ACC112 (cell line): ENCODE data around the gene SH3BP2.

Source experiments
- H2AFZ ChIP-seq: fragments of 200-600 bp; sonication (generic); one replicate; pipeline ENCODE4 v1.6.0; 2017; ENCODE audit warnings: antibody characterized with exemption, low read length; ENCODE audit not compliant: unreplicated experiment
- H3K27ac ChIP-seq: fragments of 200-600 bp; sonication (generic); 2 replicates; pipeline ENCODE4 v1.5.1; 2014; ENCODE audit warnings: low read depth, mild to moderate bottlenecking, antibody characterized with exemption, low read length, moderate library complexity
- H3K27me3 ChIP-seq: fragments of 200-600 bp; sonication (generic); 2 replicates; pipeline ENCODE4 v1.6.1; 2014; ENCODE audit warnings: mild to moderate bottlenecking, antibody characterized with exemption, low read length, moderate library complexity, mixed read lengths; ENCODE audit not compliant: insufficient read depth
- H3K36me3 ChIP-seq: fragments of 200-600 bp; sonication (generic); 2 replicates; pipeline ENCODE4 v1.6.1; 2016; ENCODE audit warnings: mild to moderate bottlenecking, antibody characterized with exemption, low read length, moderate library complexity, mixed read lengths; ENCODE audit not compliant: insufficient read depth
- H3K4me1 ChIP-seq: fragments of 200-600 bp; sonication (generic); one replicate; pipeline ENCODE4 v1.6.1; 2016; ENCODE audit warnings: low read length, mixed read lengths; ENCODE audit not compliant: insufficient read depth, unreplicated experiment, control insufficient read depth
- H3K4me3 ChIP-seq: fragments of 200-600 bp; sonication (generic); 2 replicates; pipeline ENCODE4 v1.5.1; 2014; ENCODE audit warnings: mild to moderate bottlenecking, low read depth, low read length
- H3K79me2 ChIP-seq: fragments of 200-600 bp; sonication (generic); one replicate; pipeline ENCODE4 v1.6.0; 2016; ENCODE audit warnings: low read length; ENCODE audit not compliant: control insufficient read depth, unreplicated experiment, insufficient read depth

The SH3BP2 gene

GRCh38 chr4:2792711-2793585 lies at the start of gene SH3BP2:
SH3BP2 (plus strand) TSS chr4:2793085; CDS start chr4:2820618, 27,533 bp downstream.
- peaks cover 41% of the 10 kb centered on the region for H3K79me2 ChIP-seq
- H3K4me3 ChIP-seq: peak within 1 kb of the TSS; percentile 80
- no peaks in the 10 kb centered on the region for H3K27me3 ChIP-seq
- H3K27ac ChIP-seq: peak within 1 kb of the TSS; percentile 89
- no peak within 1 kb of the TSS for H2AFZ ChIP-seq
- peaks cover 50% of the 10 kb centered on the region for H3K4me1 ChIP-seq
- H3K36me3 ChIP-seq: no peaks in the 10 kb centered on the region

GRCh38 chr4:2743518-2744445 lies 49.1 kb upstream of the SH3BP2 start:
- Histone ChIP-seq H3K27ac (no peak overlapping the region), H3K36me3 (no peaks in the 10 kb centered on the region)

GRCh38 chr4:2744576-2745270 lies 48.2 kb upstream of the SH3BP2 start:
- Histone ChIP-seq H3K27ac (no peak overlapping the region), H3K36me3 (no peaks in the 10 kb centered on the region), H3K4me3 (no peak overlapping the region), H3K79me2 (no peaks in the 10 kb centered on the region), H3K4me1 (peaks cover 30% of the 10 kb centered on the region), H3K27me3 (no peaks in the 10 kb centered on the region), H2AFZ (no peak overlapping the region)

More at GRCh38 chr4:2743518-2744445, 49.1 kb upstream of the SH3BP2 start:
- H3K27me3 ChIP-seq: no peaks in the 10 kb centered on the region
- H3K4me1 ChIP-seq: peaks cover 30% of the 10 kb centered on the region
- H2AFZ ChIP-seq: no peak overlapping the region
- no peaks in the 10 kb centered on the region for H3K79me2 ChIP-seq
- H3K4me3 ChIP-seq: no peak overlapping the region

- Histone ChIP-seq H3K27ac (peak overlapping the region; percentile 76), H2AFZ (no peak overlapping the region), H3K4me1 (peaks cover 30% of the 10 kb centered on the region), H3K79me2 (peaks cover 2% of the 10 kb centered on the region), H3K27me3 (no peaks in the 10 kb centered on the region), H3K4me3 (no peak overlapping the region), H3K36me3 (no peaks in the 10 kb centered on the region)
These were observed 47.4 kb upstream of the SH3BP2 start for GRCh38 chr4:2745516-2745915.

GRCh38 chr4:2745981-2746806 lies 46.7 kb upstream of the SH3BP2 start:
- no peaks in the 10 kb centered on the region for H3K36me3 ChIP-seq
- peak overlapping the region; percentile 76 for H3K27ac ChIP-seq
- no peak overlapping the region for H3K4me3 ChIP-seq
- no peaks in the 10 kb centered on the region for H3K27me3 ChIP-seq
- H3K79me2 ChIP-seq: peaks cover 9% of the 10 kb centered on the region
- H3K4me1 ChIP-seq: peaks cover 30% of the 10 kb centered on the region
- H2AFZ ChIP-seq: no peak overlapping the region

GRCh38 chr4:2746891-2747695 lies 45.8 kb upstream of the SH3BP2 start:
- peaks cover 11% of the 10 kb centered on the region for H3K79me2 ChIP-seq
- H3K27me3 ChIP-seq: no peaks in the 10 kb centered on the region
- H3K4me3 ChIP-seq: no peak overlapping the region
- H3K4me1 ChIP-seq: peaks cover 23% of the 10 kb centered on the region
- H2AFZ ChIP-seq: no peak overlapping the region
- no peaks in the 10 kb centered on the region for H3K36me3 ChIP-seq
- peak overlapping the region; percentile 76; the same call in 1 of the 2 replicates for H3K27ac ChIP-seq

GRCh38 chr4:2750719-2751605 lies 41.9 kb upstream of the SH3BP2 start:
- Histone ChIP-seq H2AFZ (no peak overlapping the region), H3K27ac (no peak overlapping the region), H3K79me2 (peaks cover 37% of the 10 kb centered on the region), H3K4me1 (peaks cover 25% of the 10 kb centered on the region), H3K36me3 (no peaks in the 10 kb centered on the region), H3K27me3 (no peaks in the 10 kb centered on the region), H3K4me3 (no peak overlapping the region)

- Histone ChIP-seq H3K27me3 (no peaks in the 10 kb centered on the region), H3K79me2 (peaks cover 37% of the 10 kb centered on the region), H3K27ac (no peak overlapping the region), H3K4me3 (no peak overlapping the region), H2AFZ (no peak overlapping the region), H3K36me3 (no peaks in the 10 kb centered on the region), H3K4me1 (peaks cover 12% of the 10 kb centered on the region)
These were observed 39.4 kb upstream of the SH3BP2 start for GRCh38 chr4:2753436-2753835.
